ENCODE data around the gene DLGAP3.

Gene DLGAP3

DNA sequence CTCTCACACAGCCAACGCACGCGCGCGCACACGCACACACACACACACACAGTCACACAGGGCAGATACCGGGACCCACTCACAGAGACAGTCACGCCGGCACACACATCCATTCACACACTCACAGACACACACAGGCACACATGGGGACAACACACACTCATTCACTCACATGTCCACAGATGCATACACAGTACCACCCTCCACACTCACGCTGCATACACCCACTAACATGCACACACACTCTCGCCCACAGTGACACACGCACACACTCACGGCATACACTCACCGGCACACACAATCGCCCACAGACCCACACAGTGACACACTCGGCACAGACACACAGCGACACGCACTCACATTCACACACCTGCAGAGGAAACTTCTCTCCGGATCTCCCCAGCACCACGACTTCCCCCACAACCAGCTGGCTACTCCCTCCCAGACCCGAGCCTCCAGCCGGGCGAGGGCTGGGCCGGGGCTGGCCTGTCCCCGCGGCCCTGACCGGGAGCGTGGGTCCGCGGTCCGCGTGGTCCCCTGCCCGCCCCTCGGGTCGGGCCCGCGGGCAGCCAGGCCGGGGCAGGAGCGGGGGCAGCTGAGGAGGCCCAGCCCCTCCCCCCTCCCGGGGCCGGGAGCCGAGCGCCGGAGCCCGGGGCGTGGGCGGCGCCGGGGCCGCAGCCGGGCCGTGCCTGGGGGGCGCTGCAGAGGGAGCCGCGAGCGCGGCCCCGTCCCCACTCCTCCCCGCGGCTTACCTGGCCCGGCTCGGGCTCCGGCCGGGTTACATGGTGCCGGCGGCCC, 552 bp downstream of the DLGAP3 start:
- DNase-seq: no peak

DNA sequence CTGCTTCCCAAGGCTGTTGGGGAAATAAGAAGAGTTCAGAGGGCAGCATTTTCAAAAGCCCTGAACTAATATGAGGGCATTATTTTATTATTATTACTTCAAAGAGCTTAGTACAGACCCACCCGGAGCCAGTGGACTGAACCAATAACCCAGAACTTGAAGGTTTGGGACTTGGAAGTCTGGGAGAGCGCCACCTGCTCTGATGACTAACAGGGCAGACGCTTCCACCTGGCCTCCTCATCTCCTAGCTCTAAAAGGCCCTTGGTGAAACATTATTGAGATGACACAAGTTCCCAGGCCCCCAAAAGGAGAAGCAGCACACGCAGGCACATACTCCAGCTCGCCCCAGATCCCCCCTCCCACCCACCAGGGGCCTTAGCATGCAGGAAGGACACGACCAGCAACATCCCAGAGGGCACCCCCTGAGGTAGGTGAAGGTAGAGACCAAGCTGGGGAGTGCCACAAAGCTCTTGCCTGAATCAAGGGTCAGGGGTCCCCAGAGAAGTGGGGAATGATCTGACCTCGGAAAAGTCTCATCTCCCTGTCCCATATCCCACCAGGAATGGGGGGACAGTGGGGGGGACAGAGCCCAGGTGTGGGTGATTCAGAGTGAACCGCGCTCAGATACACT, 1.3 kb downstream of the DLGAP3 start:
- DNase-seq: no peak

DNA sequence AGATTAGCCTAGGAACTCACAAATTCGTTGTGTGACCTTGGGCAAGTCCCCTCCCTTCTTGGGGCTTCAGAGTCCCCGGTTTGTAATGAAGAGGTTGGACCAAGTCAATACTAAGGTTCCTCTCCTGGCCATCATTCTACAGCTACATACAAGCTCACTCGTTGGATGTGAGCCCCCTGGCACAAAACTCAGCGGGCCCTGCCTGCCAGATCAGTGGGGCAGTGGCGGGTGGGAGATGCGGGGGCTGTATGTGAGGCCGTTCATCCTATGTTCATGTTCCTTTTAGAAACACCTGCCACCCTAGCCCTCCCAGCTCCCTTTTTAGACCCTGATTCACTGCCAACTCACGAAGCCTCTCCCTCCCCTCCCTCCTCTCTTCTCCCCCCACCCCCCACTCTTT, 2.1 kb downstream of the DLGAP3 start:
- DNase-seq: no peak

DNA sequence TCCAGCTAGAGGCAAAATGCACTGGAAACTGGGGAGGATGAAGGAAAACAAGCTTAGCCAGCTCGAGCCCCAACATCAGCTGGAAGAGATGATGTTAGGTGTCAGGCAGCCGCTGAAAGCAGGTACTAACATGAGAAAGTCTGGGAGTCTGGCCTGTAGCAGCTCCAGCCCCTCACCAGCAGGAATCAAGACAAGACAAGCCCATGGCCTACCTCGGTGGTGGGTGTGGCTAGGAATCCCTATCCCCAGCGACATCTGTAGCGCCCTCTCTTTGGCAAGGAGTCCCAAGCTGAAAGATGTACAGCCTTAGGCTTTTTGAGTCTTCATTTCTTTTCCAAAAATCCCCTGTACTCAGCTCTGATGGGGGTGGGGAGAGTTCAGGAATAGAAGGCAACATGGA, 2.6 kb downstream of the DLGAP3 start:
- DNase-seq: no peak

DNA sequence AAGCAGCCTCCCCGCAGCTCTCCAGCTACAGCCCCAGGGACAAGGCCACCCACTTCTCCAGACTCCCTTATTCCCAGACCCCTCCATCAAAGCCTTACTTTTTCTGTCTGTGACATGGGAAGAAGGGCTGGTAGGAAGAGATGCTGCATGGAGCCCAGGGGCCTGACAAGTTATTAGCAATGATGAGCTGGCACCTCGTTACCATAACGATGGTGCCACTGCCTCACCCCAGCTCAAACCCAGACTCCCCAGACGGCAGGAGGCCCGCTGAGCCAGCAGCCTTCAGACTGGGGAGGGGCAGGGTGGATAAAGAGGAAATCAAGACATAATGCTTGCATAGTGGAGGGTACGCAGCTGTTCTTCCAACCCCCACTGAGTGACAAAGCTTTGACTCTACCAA, 3.3 kb downstream of the DLGAP3 start:
- no peak for DNase-seq

DNA sequence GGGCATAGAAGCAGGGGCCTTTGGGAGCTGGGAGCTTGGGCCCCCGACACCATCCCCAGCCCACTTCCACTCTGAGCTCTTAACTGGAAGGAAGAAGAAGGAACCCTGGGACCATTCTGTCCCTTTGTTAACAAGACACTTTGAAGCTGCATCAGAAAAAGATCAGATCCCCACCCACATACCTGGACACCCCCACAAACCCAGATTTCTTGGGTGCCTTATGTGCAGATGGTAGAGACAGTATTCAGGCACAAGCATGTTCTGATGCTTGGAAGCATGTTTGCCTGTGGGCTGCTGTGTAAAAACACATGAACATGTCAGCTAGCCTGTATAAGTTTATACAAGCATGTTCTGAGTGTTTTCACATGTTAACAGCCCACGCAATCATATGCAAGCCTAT, 3.7 kb downstream of the DLGAP3 start:
- DNase-seq: no peak

DNA sequence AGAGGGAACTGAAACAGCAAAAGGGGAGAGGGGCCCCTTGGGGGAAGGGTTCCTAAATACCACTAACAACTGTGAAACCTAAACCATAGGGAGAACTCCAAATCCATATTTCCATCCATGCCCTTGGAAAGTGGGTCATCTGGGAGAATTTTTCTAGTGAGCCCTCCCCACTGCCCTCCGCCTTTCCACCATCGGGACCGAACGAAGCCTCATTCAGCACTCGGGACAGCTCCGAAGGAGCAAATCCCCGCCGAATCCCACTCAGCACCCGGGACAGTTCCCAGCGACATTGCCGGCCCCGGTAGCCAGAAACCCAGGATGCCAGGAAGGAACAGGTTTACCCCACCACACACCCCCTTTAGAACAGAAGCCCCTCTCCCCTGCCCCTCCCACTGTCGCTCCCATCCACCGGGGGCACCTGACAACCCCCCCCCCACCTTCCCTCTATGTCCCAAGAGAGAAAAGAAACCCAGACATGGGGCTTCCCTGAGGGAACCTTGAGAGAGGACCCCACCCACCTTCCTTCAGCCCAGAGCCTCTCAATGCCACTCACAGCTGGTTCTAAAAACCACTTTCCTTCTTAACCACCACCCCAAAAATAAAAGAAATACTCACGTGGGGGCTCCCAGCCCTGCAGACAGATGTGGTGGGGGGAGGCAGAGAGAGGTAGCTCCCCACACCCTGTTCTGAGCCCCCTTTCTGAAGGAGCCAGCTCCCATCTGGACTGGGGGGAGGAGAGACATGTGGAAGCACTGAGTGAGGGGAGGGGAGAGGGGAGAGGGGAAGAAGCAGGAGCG, 4.5 kb downstream of the DLGAP3 start:
- DNase-seq: peak; percentile 44

DNA sequence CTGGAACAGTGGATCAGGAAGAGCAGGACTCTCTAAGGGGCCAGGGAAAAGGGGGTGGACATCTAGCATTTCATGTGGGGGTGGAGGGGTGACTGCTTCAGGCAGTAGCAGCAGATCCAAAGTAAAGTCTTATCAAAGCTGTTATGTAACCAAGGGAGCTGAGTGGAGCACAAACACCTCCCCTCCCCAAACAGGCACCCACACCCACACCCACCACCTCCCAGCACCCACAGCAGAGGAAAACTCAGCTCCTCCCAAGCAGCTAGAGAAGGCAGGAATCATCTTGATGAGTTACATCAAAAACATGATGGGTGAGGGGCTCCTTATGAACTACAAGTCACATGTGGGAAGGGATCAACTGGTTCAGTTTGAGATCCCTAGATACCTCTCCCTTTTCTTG, 6.0 kb downstream of the DLGAP3 start:
- no peak for DNase-seq

DNA sequence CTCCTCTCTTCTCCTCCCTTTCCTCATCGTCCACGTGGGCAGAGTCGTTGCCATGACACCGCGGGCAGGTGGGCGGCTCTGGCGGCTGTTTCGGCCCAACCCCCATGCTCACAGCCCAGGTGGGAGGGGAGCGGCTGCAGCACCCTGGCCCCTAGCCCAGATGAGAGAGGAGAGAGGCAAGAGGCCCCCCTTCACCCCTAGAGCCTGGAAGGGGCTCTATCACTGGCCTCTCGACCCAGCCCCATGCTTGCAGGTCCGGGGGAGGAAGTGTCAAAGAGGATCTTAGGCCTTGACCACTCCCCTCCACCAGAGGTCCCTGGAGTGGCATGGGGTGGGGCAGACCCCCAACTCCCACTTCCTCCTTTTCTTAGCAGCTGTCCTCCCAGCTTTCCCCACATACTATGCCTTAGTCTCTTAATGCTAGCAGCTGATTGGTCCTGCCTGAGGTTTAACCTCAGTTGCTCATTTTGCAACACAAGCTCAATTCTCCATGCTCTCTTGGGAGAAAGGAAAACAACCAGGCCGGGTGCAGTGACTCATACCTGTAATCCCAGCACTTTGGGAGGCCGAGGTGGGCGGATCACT, 10.4 kb downstream of the DLGAP3 start:
- DNase-seq: no peak

DNA sequence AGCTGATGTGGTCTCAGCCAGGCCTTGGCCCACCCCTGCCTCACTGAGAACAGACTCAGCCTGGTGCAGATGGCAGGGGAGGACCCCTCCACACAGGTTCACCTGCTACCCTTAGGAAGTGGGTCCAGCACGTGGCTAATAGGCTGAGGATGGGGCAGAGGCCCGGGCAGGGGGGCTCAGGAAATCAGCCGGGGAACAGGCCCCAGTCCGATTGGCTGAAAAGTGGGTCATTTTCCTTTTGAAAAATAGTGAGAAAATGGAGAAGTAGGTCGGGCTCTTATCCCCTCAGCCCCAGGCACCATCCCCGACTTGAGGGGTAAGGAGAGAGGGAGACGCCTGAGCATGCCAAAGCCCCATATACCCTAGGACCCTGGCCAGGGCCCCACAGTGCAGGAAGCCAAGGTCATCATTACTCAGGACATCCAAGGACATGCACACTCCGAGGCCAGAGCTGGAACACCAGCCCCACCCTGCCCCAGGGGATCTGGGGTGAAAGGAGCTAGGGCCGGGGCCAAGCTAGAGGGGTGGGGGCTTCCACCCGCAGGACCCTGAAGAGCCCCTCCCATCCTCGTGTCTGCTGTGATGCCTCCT, 11.0 kb downstream of the DLGAP3 start:
- DNase-seq: no peak

DNA sequence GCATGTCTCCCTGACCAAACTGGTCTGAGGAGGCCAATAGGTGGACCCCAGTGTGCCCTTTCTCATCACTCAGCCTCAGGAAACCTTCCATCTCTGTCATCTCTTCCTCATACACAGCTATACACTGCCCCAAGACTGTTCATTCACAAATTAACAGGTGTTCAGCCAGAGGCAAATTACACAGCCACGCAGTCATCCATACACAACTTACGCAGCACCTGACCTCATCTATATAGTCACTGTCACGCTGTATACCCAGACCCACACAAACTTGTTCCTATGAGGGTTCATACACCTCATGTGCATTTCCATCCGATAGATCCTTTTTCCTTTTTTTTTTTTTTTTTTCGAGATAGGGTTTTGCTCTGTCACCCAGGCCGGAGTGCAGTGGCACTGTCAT, 12.4 kb downstream of the DLGAP3 start:
- no peak for DNase-seq

DNA sequence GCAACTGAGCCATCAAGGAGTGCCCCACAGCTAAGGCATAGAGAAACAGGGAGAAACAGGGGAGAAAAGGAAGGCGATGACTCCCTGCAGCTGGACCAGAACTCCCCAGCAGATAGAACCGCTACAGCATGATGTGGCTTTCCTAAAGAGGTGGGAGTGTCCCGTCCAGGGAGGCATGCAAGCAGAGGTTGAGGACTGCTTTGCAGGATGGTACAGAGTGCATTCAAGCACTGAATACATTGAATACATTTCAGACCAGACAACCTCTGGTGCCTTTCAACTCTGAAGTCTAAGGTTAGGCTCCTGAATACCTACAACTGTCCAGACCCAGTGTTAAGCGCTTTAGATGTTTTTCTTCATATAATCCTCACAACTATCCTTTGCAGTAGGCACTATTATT, 13.3 kb downstream of the DLGAP3 start:
- DNase-seq: no peak

DNA sequence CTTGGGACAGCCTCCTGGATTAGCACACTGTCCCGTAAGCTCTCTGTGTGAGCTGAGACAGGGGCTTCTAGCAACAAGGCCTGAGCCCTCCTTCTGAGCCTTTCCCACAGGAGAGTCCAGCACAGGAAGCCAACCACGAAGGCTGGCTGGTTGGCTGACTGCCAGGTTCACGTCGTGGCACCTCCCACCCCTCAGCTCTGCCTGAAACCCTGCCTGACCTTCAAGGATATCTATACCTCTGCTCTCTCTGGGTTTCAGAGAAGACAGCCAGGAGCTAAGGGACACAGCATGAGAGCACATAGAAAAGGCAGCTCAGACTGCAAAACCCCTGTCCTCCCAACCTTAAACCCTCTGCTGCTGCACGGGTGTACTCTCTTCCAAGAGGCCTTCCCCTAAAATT, 13.9 kb downstream of the DLGAP3 start:
- DNase-seq: no peak

DNA sequence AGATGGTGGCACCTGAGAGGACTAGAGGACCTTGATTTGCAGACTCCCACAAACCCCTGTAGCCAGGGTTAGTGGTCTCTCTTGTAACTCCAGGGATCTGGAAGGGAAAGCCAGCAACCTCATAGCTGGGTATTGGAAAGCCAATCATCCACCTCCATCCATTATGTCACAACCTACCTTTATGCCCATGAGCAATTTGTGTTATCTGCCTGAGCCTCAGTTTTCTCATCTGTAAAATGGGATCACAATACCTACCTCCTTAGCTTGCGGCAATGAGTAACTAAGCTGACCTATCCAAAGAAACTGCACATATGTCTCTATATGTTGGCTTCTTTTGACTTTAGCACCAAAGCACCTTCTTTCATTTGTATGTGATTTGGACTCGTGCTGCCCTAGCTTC, 14.5 kb downstream of the DLGAP3 start:
- no peak for DNase-seq

DNA sequence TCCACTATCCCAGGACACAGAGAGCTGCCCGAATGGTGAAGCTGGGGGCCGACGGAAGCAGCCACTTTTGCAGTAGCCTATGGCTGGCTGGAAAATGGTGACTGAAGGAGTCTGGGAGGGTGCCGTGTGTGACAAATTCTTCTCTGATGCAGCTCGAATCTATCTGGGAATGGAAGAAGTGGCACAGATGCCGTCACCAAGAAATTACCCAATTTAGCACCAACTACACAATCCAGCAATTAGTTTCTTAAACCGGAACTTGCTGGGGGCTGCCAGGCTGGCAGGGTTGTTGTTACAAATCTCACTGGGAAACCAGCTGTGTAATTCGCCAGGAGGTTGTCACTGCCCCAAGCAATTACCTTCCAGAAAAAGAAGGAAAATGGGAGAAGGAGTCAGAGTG, 18.0 kb downstream of the DLGAP3 start:
- DNase-seq: no peak

DNA sequence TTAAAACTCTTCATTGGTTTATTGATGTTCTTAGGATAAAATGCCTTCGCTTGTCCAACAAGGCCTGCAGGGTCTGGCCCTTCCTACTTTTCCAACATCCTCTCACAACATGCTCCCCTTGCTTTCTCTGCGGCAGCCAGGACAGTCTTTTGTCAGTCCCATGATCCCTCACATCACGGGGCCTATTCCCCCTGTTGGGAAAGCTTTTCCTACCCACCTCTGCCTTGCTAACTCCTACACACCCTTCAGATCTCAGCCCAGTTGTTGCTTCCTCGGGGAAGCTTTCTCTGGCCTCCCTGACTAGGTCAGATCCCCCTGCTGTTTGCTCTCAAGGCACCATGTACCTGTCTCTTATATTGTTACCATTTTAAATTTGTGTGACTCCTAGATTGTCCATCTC, 19.0 kb downstream of the DLGAP3 start:
- DNase-seq: no peak

DNA sequence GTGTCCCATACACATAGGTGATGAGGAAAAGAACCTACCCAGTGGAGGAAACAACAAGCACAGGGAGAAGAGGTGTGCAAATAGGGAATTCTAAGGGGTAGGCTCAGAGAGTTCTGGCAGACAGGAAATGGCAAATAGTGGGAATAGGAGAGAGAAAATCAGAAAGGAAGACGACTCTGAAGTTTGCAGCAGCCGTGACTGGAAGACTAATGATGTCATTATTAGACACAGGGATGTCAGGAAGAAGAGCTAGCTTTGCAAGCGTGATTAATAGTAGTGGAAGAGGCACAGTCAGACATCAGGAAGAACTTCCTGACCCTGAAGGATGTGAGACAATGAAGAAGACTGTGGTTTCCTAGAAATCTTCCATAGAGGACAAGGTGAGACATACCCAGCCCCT, 21.1 kb downstream of the DLGAP3 start:
- DNase-seq: no peak

DNA sequence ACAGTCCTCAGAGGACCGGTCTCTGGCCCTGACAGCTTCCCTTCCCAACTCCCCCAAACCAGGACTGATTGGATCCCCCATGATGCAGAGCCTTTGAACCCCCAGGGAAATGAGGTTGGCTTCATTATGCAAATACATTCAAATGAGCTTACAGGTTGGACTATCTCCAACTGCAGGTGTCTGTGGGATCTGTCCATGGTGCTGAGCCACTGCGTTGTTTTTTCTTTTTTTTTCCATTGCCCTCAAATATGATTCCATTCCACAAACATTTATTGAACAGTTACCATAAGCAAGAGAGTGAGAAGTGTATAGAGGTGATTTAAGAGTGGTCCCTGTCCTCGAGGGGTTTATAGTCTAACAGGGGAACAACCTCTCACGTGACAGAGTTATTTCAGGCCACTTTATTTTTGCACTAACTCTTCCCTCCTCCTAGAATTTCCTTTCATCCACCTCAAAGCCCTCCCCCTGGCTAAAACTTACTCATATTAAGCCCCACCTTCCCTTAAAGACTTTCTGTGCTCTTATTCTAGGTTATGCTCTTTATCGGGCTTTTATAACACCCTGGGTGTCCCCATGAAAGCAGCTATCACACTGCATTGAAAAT, 21.9 kb downstream of the DLGAP3 start:
- no peak for DNase-seq

DNA sequence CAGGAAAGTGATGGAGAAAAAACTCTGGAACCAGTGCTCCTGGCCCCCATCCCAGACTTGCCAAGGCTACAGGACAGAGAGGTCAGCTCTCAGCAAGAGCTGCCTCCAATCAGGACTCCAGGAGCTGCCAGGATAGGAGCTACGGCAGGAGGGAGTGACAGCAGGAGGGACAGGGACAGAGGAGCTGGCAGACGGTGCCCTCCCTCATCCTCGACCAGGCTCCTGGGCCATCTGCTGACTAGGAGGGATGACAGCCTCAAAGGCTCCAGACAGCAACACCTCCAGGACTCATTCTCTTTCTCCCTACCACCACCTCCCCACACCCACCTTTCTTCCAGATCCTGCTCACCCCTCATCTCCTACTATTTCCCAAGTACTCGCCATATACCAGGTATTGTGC, 22.7 kb downstream of the DLGAP3 start:
- no peak for DNase-seq

DNA sequence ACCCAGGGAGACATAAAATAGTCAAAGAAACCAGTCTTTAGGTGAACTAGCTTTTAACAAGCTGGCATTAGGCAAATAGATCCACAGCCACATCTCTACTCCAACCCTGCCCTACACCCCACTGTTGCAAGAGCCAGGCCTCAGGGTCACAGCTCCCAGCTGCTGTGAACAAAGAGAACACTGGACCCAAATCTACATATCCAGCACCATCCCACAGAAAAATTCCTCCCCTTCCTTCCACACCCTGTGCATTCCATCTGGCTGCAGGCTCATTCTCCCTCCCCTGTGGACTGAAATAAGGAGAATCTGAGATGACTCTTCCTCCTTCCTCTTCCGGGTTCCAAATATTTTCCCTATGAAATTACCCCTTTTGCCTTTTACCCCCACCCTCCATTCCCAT, 23.2 kb downstream of the DLGAP3 start:
- DNase-seq: no peak

DNA sequence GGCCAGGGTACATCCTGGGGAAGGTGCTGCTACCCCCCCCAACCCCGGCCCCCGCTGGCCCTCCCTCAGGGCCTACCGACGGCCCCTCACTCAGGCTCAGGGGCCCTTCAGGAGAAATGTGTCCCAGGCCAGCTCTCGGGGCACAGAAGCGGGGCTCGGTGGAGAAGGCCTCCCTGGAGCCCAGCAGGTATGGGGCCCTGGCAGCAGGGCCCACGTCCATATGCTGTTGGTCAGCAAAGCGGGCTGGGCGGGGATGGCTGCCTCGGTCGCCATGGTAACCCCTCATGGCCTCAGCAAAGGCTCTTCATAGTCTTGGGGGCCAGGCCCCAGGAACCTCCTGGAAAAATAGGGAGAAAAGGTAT, 24.4 kb downstream of the DLGAP3 start:
- DNase-seq: no peak

DNA sequence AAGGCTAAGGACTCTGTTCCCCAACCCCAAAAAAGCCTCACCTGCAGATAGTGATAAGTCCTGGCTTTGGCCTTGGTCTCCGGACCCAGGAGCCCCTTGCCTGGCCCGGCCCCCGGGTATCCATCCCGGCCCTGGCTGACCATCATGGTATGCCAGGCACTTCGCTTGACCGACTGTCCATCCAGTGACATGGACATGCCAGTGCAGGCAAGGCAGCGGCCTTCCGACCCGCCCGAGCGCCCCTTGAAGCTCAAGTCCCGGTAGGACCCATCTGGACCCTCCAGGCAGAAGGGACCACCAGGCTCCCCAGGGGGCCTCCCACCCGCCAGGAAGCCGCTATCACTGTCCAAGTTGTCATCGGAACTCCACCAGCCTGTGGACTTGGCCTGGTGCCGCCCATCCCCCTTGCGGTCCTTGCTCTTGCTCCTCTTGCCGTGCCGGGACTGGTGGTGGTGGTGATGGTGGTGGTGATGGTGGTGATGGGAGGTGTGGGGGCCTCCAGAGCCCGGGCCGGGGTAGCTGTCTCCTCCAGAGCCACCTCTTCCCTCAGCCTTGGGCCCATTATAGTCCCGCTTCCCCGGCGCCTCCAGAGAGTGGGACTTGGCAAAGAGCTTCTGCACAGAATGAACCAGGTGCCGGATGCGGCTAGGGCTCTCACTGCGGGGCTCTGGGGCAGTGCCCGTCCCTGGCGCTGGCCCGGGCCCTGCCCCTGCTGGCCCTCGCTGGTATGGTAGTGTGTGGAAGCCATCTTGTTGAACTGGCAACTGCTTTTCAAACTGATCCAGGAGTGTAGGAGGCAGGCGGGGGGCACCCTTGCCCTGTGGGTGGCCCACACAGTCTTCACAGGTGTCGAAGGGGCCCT, 25.0 kb downstream of the DLGAP3 start:
- DNase-seq: no peak
